GM19455 (cell line): ENCODE data around the gene STRA6.

Source experiments
- ATAC-seq: cut with Tn5 transposase; IDR thresholded peaks from one replicate; pipeline ENCODE4 v1.9.1; 2021; ENCODE audit not compliant: unreplicated experiment

STRA6 gene

DNA sequence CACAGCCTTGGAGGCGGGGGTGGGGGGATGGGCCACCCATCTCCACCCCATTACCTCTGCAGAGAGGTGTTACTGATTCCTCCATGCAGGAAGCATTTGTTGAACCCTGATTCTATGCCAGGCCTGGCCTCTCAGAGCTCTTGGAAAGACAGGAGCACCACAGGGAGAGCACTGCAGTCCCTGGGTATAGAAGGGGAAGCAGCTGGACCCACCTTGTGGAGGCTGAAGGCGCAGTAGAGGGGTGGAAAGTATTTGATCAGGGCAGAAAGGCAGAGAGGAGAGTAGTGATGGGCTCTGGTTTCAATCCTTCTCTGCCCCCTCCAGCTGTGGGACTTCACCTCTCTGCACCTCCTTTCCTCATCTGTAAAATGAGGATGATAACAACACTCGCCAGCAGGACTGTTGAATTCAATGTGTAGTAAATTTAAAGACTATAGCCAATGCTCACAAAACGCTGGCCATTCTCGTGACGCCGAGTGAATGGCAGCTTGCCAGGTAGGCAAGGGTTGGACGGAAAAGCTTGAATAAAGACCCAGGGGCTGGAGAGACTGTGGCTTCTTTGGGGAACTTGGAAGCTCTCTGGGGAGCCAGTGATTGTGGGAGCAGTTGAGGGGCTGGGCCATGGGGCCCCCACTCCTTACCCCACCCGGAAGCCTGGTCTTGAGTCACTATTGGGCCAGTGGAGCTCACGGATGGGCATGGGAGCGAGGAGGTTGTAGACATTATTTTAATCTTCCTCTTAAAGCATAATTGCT lies 25.6 kb upstream of the STRA6 start:
- ATAC-seq, result no peak

DNA sequence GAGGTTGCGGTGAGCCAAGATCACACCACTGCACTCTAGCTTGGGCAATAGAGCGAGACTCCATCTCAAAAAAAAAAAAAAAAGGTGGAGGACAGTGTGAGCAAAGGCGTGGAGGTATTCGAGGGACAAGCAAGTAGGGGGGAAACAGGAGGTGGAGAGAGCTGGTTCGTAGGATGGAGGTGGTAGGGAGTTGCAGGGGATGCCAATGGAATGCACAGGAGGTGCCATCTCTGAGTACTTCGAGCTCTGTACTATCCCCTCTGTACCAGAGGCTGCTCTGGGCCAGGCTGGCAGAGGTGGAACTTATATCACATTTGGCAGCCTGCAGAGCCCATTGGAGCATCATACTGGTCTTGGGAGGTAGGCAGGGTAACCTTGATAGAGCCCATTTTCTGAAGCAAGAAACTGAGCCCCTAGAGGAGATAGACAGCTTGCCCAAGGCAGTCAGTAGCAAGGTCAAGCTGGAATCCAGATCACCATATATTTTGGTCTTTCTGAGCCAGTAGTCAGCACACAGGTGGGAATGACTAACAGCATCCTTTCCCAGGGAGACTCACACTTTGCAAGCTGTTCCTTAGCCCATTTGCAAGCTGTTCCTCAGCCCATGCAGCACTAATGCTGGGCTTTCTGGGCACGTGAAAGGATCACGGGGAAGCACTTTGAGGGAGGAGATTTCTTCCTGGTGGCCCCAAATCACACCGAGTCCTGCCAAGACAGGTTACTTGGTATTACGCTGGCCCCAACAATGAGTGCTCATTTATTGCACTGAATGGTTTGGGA lies 24.4 kb upstream of the STRA6 start:
- ATAC-seq, result no peak

DNA sequence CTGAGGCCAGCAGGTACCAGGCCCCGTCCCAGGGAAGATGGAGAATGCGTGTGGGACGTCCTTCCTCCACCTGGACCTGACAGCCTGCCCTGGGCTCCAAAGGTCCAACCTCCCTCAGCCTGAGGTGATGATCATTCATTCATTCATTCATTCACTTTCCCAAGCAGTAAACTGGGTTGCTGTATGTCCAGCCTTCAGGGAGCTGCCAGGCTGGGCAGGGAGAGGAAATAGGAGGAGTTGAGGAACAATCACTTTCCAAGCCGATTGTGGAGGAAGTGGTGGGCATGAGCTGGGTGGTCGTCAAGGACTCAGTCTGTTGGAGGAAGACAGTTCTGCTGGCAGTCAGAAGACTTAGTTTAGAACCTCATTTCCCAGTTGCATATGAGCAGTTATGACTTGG lies 23.3 kb upstream of the STRA6 start:
- ATAC-seq, result no peak

DNA sequence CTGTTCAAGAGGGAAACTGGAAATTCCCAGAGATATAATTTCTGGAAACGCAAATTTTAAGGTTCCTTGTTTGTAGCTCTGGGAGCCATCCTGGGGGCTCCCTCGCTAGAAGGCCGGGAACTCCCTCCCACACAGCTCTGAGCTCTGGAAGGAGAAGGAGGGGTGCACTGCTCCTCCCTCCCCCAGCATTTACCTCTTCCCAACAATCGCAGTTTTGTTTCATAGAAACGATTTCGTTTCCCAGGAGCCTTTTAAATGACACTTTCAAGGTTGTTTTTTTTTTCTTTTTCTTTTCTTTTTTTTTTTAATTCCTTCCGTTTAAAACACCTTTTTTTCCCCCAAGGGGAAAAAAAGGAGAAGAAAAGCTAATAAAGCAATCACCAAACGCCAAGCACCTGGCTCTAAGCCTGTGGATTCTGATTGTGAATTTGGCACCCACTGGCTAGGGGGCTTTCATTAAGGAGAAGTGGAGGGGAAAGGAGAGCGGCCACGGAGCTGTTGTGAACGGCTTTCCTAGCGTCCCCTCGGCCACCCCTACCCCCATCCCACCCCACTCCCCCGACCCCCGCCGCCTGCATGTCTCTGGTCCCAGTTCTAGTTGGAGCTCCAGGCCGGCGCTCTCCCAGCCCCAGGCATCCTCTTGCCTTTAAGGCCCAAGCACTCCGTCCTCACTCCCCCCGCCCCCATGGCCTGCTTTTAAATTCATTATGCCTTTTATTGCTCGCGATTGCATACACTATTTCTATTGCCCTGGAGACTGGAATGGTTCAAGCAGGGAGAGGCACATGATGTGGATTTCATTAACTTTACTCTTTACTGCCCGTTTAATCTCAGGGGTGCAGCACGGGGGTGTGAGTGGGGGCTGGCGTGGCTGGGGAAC lies 19.9 kb upstream of the STRA6 start:
- ATAC-seq, result no peak

DNA sequence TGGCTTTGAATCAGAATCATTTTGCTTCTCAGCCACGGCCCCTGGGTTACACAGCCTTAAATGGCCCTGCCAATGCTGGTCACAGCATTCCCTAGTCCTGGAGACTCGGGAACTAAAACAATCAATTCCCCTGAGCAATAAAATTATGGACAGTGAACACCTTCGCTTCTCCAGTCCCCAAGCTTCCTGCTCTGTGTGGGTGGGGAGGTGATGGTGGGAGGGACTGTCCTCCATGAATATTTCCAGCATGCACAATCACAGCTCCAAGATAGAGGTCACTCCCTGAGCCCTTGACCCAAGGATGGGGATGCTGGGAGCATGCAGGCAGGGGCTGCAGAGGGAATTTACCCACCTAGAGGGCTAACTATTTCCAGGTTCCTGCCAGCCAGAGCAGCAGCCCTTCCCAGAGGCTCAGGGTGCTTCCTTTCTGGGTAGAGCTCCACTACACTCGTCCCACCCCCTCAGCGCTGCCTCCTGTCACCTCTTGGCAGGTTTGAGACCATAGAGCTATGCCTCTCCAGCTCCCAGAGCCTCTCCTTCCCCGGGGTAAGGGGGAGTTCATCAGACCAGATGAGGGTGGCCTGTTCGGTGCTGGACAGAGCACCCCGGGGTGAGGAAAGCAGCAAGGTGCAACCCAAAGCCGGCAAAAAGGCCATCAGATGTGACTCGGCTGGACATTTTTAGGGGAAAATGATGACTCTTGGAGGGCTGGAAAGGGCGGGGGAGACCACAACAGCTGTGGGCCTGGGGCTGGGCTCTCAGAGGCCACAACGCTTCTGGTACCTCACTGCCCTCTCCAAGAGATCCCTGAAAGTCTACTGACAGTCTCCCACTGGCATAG lies 19.0 kb upstream of the STRA6 start:
- no peak for ATAC-seq

DNA sequence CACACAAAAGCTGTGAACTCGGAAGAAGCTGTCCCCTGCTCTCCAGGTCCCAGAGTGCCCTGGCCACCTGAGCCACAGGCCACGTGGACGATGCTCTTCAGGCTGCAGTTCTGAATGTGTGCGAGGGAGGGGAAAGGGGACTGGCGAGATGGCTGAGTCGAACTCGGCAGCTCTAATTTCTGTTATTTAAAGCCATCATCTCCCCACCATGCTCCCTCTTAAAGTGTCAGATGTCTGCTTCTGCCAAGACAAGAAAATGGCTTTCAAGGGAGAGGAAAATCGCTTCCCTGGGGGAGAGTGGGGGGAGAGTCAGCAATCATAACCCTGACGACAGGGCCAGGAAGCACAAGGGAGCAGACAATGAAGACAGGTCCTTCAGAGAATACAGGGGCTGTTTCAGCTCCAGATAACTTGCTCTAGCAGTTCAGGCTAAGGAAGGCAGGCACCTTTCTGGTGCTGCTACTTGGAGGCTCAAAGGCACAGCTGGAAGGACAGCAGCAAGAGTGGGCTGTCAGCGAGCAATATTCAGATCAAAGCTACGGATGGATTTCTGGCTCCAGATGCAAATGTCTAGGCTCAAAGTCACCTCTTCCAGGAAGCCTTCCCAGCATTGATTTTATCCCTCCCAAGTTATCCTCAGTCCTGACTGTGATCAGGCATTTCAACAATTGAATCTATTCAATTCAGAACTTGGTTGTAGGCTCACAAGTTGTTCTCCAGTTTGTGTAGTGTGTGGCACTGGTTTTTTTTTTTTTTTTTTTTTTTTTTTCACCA lies 18.1 kb upstream of the STRA6 start:
- ATAC-seq, result no peak

DNA sequence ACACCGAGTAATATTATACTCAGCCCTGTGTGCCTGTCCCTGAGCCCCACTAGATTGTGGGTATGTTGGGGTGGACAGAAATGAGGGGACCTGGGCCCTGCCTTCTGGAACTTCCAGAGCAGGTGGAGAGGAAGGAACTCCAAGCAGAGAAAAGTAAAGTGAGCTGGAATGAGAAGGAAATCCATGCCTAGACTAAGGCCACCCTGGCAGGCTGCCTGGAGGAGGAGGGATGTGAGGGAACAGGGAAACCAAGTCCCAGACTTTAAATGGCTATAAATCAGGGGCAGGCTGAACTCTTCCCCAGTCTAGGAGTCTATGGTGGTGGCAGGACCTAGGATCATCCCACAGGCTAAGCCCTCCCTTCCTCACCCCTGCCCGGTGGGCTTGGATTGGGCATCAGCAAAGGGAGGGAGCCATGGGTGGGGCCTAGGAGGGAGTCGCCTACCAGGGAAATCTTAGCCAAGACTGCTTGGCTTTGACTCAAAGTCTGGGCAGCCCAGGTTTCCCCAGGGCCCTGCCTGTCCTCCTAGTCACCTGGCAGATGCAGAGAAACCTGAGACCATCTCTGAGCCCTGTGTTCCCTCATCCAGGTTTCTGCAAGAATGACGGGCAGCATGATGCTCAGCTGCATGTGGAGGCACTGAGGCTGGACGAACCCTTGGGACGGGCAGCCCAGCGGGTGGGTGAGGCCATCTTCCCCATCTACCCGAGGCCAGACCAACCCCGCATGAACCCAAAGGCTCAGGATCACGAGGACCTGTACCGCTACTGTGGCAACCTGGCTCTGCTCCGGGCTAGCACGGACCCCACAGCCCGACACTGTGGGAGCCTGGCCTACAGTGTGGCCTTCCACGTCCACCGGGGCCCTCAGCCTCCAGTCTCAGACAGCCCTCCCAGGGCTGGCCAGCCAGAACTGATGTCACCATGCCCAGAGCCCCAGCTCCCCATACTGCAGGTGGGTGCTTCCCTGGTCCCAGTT lies 15.6 kb upstream of the STRA6 start:
- ATAC-seq, result no peak

DNA sequence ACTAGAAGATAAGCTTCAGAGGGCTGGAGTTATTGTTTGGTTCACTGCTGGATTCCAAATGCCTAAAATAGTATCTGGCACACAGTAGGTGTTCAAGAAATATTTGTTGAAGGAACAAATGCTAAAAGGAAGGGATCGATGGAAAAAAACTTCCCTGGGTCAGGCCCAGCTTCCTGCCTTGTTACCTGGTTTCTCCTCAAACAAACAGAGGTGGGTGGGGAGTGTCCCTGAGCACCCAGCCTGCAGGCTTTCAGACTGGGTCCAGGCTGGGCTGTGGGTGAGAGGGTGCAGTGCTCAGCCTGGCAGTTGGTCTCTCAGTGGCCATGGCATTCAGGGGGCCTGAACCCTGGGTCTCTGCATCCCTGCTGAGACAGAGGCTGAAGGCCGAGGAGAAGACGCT lies 14.4 kb upstream of the STRA6 start:
- no peak for ATAC-seq

DNA sequence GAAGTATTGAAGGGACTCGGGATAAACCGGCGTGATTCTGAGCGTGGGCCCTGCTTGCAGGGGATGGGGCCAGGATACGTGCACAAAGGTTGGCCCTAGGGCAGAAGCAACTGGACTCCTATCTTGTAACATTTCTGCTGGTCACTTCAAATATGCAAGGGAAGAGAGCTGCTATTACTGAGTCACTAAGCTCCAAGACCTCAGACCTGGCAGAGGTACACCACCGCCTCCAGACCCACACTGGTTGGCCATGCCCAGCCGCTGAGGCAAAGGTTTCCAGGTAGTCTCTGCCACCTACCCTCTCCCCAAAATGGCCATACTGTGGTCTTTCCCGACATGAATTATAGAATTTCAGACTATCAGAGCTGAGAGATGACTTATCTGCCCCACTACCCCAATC lies 13.4 kb upstream of the STRA6 start:
- ATAC-seq, result no peak

DNA sequence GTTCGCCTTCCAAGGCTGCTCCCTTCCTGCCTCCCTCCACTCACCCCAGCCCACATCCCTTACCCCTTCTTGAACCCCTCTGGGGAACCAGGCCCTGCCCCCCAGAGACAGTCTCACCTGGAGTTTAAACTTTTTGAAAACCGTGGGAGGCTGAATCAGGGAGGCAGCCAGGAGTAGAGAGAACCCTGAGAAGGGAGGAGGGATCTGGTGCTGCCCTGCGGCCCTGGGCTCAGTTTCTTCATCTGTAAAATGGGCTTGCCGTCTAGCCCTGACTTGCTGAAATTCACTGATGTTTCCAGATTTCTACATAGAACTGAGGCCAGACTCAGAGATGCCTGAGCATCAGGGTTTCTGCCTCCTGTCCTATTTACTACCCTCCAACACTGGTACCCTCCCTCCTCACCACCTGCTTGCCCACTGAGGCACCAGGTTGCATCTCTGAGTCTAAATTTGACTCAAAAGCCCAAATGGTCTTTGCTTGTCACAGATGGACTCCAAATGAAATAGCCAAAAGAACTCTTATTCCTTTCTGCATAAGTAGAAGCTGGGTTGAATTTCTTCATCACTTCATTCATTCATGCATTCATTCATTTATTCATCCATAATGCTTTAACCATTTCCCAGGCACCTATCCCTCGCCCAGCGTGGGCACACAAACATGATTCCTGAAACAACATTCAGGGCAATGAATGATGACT lies 11.9 kb upstream of the STRA6 start:
- ATAC-seq, result no peak

DNA sequence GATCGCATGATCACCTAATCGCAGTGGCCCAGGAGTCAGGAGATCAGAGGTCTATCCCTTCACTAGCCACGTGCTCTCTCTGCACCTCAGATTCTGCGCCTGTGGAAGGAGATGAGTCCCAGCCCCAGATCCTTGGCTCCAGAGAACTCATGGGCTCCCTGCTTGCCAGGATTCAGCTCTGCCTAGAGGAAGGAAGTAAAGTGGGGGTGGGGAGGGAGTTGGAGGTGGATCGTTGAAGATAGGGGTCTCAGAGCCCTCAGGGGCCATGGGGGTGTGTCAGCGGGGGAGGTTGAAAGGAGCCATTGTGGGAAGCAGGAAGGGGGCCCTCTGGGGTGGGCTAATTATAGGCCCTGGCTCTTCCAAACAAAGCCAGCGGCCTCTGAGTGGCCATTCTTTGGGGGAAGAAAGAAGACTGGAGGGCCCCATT lies 11.3 kb upstream of the STRA6 start:
- no peak for ATAC-seq

DNA sequence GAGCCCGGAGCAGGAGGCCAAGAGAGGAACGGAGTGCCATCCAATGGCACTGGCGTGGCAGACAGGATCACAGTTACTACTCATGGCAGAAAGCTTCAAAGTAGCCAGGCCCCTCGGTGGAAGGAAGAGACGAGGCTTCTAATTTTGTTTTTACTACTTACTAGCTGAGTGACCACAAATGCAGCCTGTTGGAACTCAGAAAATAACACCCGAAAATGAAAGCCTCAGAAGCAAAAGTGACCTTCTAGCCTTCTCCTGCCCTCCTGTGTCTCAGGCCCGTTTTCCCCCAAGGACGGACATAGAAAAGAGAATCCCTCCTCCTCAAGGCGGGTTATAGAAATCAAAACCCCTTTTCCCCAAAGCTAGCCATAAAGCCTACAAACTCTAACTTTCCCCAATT lies 9.9 kb upstream of the STRA6 start:
- no peak for ATAC-seq

DNA sequence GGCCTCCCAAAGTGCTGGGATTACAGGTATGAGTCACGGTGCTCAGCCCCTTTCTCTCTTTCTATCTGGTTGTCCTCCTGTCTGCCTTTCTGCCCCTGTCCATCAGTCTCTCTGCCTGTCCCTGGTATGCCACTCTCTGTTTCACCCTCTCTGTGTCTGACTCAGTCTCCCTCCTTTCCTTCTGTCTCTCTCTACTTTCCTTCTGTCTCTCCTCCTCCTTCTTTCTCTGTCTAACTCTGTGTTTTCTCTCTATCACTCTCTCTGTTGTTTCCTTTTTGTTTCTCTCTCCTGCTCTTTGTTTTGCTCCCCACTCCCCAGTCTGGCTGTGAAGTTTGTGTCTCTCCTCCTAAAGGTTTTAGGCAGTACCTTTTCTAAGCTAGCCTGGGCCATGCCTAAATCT lies 9.1 kb upstream of the STRA6 start:
- no peak for ATAC-seq

DNA sequence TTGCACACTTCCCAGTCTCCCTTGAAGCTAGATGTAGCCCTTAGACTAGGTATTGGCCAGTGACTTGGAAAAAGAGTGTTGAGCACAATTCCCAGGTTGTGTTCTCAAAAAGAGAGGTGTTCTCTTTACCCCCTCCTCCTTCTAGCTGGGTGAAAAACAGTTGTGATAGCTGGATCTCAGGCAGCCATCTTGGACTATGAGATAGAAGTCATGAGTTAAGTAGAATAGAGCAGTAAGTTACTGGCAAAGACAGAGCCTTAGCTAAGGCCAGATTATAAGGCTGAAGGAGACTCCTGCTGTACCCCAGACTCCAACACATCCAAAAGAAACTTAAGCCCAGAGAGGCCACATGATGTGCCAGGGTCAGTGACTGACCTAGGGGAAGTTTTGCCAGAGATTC lies 8.1 kb upstream of the STRA6 start:
- ATAC-seq, result no peak

DNA sequence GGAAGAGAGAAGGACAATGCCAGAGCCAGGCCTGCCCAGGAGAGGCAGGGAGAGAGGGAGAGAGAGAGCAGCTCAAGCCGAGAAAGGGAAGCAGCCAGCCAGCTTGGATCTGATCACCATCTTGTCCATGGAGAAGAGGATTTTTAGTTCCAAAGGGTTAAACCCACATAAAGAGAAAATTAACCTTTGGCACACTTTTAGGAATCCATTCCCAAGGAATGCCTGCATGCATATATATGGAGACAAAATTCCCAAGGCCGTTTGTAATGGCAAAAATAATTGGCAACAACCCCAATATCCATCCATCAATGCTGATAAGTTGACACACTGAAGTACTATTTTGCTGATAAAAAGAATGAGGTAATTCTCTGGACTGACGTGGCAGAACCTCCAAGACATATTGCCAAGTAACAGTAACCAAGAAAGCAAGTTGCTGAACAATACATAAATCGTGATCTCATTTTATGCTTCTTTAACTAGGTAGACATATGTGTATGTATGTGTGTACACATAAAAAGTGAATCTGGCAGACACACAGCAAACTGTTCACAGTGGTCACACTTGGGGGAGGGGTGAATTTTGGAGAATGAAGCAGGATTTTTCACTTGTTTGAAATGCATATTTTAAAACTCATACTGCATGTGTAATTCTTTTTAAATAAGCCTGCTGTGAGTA lies 7.5 kb upstream of the STRA6 start:
- no peak for ATAC-seq

DNA sequence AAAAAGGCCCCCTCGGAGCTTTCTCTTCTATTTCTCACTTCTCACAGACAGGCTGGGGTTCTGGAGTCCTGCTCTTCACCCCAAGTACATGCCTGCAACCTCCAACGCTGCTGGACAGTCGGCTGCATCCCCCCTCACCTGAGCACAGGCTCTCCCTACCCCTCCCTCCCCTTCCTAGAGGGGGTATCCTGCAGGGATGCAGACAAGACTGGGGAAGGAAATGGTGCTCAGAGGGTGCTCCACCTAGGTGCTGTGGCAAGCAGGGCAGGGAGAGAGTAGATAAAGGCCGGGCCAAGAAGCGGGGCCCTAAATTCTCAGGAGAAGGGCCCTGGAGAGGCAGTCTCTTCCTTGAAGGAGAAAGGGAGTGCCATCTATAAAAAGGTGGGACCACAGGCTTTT lies 7.0 kb upstream of the STRA6 start:
- no peak for ATAC-seq

DNA sequence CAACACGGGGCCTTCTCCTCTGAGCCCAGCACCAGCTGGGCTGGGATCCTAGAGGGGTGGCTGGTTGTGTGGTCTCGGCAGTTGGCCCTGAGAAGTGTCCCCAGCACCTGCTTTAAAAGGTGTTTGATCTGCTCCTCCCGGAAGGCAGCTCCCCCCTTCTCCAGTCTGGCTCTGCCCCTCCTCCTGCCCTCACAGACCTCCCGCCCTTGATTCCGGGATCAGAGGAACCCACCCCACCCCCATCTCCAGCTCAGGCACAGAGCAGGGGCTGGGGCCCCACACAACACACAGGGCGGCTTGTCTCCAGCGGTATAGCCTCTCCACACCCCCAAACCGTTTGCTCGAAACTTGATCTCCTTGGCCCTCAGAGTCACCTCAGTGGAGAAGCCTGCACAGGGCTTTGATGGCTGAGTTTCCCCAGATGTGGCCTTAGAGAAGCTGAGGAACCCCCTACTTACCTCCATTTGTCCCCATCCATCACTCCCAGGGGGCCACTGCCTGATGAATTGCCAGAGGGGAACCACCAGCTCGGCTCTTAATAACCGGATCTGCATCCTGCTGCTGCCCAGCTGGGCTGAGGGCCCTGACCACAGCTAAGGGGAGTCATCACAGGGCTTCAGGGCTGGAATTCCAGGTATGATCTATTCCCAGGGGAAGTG lies 6.4 kb upstream of the STRA6 start:
- ATAC-seq, result no peak
